RWPE1 (cell line): ENCODE results near the gene STARD10.
A peak's percentile ranks its signal among the peaks of the same experiment; 100 is the strongest.

Experiments used
- CTCF ChIA-PET: fragments of 350-600 bp; sonication (Branson Sonifier 250); formaldehyde crosslinking; extraction: SDS; loops from one replicate; lab custom pipeline; 2021; lab: Yijun Ruan, JAX
- POLR2A ChIA-PET: fragments of 400-600 bp; formaldehyde crosslinking; extraction: SDS; loops from one replicate; lab custom pipeline; 2020; ENCODE audit warnings: antibody characterized with exemption; ENCODE audit not compliant: low non-redundant PET; lab: Yijun Ruan, JAX
- DNase-seq: peaks from one replicate; pipeline ENCODE4 v3.0.0; 2012; ENCODE audit warnings: low spot score
- H3K27ac ChIP-seq: fragments of 450-650 bp; 2 replicates; pipeline ENCODE4 v1.5.1; 2017
- CTCF ChIP-seq: fragments of 450-650 bp; conservative IDR thresholded peaks from 2 replicates; pipeline ENCODE4 v1.5.1; 2017; ENCODE audit warnings: low read depth, mild to moderate bottlenecking

STARD10 gene

GRCh38 chr11:72745925-72746550, 47.8 kb downstream of the STARD10 start:
- TF ChIP-seq CTCF: no peak
- no peak for DNase-seq
- H3K27ac ChIP-seq: peak overlapping the region; percentile 26
- ChIA-PET CTCF (interaction anchor here (0.6 to 1.2 kb wide), 2 partner anchors 24 to 253 kb away, joined by 3 read pairs; no protein-coding TSS in a partner anchor), POLR2A (no interaction called here)

- ChIA-PET POLR2A (no interaction called here), CTCF (no interaction called here)
- DNase-seq: no peak
- no peak for TF ChIP-seq CTCF
- peak overlapping the region; percentile 26 for H3K27ac ChIP-seq
Observed at GRCh38 chr11:72745511-72745910, 48.3 kb downstream of the STARD10 start.

GRCh38 chr11:72744474-72744873, 49.4 kb downstream of the STARD10 start:
- CTCF ChIA-PET: no interaction called here
- POLR2A ChIA-PET: no interaction called here
- no peak for DNase-seq
- no peak for TF ChIP-seq CTCF
- peak overlapping the region; percentile 26 for H3K27ac ChIP-seq

GRCh38 chr11:72743321-72744221, 50.3 kb downstream of the STARD10 start:
- CTCF ChIA-PET: no interaction called here
- no peak for DNase-seq
- POLR2A ChIA-PET: no interaction called here
- H3K27ac ChIP-seq: peak overlapping the region; percentile 26
- no peak for TF ChIP-seq CTCF

GRCh38 chr11:72742513-72743320, 51.1 kb downstream of the STARD10 start:
- ChIA-PET POLR2A (no interaction called here), CTCF (interaction anchor here (0.9 kb wide), 1 partner anchor 17 kb away, joined by 3 read pairs; no protein-coding TSS in a partner anchor)
- peak overlapping the region; percentile 67 for H3K27ac ChIP-seq
- no peak for DNase-seq
- no peak for TF ChIP-seq CTCF
